GM21526 (cell line): ENCODE measurements around the gene DCDC2C.

ENCODE experiments used
- ATAC-seq: cut with Tn5 transposase; IDR thresholded peaks from one replicate; pipeline ENCODE4 v1.9.1; 2021; ENCODE audit warnings: moderate library complexity; ENCODE audit not compliant: unreplicated experiment, low FRiP score

The DCDC2C gene

DNA sequence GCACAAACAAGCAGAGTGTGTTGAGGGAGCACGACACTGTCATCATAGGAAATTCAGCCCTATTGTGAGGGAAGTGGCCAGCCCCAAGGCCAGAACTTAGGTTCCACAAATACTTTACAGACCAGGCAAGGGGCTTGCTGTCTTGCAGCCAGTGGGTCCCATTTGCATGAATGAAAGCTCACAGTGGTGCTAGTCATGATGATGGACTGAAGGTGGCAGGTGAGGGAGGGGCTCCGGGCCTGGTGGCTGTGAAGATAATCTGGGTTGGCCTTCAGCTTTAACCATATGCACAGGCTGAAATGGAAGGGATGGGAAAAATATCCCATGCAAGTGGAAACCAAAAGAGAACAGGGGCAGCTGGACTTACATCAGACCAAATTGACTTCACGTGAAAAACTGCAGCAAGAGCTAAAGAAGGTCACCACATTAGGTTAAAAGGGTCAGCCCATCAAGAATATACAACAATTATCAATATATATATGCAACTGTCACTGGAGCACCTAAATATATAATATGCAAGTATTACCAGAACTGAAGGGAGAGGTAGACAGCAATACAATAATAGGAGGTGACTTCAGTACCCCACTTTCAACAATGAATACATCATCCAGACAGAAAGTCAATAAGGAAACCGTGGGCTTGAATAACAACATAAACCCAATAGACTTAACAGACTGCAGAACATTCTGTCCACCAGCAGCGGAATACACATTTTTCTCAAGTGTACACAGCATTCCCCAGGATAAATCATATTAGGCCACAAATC is 39.6 kb downstream of the DCDC2C start:
- no peak for ATAC-seq

DNA sequence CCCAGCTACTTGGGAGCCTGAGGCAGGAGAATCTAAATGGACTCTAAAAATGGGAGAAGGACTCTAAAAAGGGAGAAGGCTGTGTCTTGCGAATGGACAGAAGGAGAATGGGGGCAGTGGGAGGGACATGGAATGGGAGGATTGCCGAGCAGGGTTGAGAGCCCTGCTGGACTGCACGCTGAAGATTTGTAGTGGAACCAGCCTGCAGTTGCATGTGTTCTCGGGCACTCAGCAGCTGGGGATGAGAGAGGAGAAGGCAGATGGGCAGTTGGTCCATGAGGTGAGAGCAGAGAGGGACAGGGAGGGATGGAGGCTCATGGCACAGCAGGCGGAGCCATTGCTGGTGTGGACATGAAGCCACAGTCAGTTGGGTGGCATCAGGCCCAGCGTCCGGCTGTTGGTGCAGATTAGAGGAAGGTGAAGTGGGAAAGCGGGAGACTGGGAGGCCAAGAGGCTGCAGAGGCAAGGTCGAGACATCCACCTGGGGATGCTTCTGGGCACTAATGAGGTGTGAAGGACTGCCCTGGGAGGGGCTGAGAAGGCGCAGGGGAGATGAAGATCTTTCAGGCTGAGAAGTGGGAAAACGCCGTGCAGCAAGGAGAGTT is 40.7 kb downstream of the DCDC2C start:
- no peak for ATAC-seq

DNA sequence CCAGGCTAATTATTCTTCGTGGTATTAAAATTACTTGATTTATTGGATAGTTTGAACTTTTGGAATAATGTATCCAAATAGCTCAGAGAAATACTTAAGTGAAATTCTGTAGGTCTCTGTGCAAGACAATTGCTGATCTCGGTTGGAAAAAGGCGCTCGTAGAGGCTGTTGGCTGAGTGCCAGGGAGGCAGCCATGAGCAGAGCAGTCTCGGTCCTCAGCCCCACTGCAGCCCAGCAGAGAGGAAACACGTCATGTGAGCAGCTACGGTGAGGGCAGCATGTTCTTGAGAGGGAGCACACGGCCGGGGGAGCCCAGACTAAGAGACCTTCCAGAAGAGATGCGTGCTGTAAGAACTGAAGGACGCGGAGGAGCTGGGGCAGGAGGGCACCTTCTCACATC is 42.5 kb downstream of the DCDC2C start:
- no peak for ATAC-seq

- no peak for ATAC-seq
These were observed 43.8 kb downstream of the DCDC2C start for GRCh38 chr2:3747032-3747654.

DNA sequence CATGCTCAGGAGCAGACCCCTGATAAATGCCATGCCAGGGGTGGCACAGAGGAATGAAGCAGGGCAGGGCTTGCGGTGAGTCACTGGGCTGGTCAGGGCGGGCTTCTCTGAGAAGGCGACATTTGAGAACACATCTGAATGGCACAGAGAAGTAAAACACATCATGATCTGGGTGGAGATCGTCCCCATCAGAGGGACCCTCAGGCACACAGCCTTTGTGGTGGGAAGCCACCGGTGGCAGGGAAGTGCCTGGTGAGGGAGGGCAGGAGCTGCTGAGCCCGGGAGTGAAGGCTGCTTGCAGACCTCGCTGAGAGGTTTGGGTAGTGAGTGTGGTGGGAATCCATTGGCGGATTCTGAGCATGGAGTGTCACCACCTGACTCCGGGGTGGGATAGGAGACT is 44.5 kb downstream of the DCDC2C start:
- no peak for ATAC-seq

GRCh38 chr2:3749201-3749600 is 45.8 kb downstream of the DCDC2C start:
- ATAC-seq = no peak

DNA sequence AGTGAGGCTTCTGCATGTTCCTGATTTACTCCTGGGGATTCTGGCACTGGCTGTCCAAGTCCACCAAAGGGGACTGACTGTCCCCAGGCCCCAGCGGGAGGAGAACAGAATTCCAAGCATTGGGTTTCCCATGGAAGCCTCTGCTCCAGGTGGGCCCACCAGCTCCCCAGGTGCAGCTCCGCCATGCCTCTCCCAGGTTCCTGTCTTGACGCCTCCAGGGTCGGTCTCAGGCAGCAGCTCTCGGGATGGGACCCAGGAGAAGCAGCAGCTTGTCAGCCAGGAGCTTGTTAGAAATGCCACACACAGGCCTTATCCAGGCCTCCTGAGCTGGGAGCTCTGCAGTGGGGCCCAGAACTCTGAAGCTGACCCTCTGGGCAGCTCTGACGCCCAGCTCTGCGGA is 47.9 kb downstream of the DCDC2C start:
- ATAC-seq = no peak

DNA sequence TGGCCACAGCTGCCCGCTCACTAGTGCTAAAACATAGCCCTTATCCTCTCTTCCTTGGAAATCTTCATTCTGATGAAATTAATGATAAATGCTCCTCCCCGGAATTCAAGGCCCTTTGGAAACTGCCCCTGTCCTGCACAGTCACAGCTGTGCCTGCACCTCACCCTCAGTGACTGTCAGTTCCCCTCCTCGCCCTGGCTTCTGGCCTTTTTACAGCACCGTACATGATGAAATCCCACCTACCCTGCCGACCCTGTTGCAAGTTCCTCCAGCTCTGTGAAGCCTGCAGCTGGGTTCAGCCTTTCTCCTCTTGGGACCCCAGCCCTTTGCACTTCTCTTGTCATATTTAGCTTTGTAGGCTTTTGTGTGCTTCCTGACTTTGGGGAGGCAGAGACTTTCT is 48.4 kb downstream of the DCDC2C start:
- ATAC-seq = no peak

GRCh38 chr2:3752376-3752775 is 49.0 kb downstream of the DCDC2C start:
- ATAC-seq = no peak

GRCh38 chr2:3753561-3753960 is 50.2 kb downstream of the DCDC2C start:
- no peak for ATAC-seq

DNA sequence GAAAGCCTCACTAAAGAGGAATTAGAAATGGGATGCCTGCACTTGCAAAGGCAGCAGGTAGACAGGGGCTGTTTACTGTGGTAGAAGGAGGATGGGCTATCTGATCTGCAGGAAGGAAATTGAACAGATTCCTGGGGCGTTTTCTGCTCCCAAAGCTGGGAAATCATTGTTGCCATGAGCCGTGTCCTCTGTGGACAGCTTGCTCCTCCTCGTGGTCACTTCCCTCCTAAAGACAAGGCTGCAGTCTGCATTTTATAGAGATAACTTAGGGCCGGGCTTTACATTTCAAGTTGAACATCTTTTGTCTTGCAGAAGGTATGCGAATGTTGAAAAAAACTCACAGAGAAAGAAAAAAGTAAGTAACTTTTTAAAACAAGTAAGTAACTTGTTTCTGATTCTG is 50.9 kb downstream of the DCDC2C start:
- no peak for ATAC-seq

DNA sequence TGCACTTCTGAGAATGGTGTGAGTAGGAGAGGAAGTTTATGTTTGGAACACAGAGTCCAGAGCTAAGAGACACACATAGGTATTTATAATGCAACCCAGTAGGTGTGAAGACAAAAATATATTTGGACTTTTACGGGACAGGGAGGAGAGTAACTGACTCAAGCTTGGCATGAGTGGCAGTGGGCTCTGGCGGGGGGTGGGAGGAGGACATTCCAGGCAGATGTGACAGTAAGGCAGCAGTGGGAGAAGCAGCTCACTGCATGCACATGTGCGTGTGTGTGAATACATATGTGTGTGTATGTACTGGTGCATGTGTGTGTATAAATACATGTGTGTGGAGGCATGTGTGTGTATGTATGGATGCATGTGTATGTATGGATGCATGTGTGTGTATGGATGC is 51.4 kb downstream of the DCDC2C start:
- ATAC-seq = no peak

GRCh38 chr2:3755277-3755676 is 51.9 kb downstream of the DCDC2C start:
- no peak for ATAC-seq

DNA sequence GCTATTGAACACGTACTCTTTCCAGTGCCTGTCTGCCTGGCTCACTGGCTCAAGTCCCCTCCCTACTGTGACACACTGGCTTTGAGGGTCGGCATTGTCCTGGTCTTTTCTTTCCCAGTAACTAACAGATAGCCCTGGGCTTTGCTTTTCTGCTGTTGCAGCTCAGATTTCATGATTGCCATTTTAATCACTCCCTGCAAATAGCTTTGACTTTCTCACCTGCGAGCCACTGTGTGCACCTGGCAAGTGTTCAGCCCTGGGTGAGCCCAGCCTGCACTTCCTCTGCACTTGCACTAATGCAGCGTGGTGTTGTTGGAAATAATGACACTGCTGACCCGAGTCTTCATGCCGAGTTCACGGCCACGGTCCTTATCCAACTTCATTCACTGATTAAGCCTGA is 52.9 kb downstream of the DCDC2C start:
- ATAC-seq = no peak

- no peak for ATAC-seq
These were observed 55.5 kb downstream of the DCDC2C start for GRCh38 chr2:3758906-3759305.

- ATAC-seq = no peak
These were observed 56.0 kb downstream of the DCDC2C start for GRCh38 chr2:3759331-3759730.

DNA sequence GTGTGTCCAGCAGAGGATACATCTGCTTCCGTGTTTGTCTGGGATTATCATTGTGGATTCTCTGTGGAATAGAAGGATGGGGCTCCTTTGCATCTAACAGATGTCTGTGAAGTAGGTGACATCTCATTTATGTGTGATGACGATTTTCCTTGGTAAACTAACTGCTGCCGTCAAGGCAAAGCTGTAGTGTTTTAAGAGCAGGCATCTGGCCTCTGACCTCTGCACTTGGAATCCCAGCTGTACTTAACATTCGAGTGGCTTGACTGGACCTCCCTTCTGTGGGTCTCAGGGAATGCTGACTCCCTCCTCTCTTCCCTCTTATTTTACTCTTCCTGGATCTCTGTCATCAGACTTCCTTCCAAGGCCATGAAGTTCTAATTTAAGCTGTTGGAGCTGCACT is 56.4 kb downstream of the DCDC2C start:
- no peak for ATAC-seq

DNA sequence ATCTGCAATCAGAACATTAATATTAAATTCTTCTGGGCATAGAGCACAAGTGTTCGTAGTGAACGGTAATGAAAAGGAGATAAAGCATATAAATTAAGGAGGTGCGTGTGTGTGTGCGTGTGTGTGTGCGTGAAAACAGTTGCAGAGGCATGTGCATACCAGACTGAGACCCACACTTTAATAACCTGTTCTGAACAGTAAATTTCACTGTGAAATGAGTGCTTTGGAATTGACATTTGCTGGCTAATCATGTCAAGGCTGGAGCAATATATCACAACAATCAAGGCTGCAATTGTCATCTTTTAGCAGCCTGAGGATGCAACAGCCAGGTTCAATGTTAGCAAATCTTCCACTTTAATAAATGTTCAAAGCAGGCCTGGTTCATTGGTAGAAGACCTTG is 57.9 kb downstream of the DCDC2C start:
- no peak for ATAC-seq

GRCh38 chr2:3762771-3763447 is 59.5 kb downstream of the DCDC2C start:
- ATAC-seq = no peak

DNA sequence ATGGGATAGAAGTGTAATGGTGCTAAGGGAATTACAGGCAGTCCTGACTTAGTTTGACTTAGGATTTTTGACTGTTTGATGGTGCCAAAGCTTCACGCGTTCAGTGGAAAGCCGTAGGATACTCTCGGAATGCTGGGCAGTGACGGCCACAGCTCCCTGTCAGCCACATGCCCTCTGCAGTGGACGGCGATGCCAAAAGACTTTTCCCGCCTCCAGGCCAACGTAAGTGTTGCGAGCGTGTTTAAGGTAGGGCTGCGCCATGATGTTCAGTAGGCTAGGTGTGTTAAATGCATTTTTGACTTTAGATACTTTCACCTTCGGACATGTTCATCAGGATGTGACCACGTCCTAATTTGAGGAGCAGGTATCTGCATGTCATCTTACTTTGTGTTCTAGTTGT is 63.4 kb downstream of the DCDC2C start:
- no peak for ATAC-seq

DNA sequence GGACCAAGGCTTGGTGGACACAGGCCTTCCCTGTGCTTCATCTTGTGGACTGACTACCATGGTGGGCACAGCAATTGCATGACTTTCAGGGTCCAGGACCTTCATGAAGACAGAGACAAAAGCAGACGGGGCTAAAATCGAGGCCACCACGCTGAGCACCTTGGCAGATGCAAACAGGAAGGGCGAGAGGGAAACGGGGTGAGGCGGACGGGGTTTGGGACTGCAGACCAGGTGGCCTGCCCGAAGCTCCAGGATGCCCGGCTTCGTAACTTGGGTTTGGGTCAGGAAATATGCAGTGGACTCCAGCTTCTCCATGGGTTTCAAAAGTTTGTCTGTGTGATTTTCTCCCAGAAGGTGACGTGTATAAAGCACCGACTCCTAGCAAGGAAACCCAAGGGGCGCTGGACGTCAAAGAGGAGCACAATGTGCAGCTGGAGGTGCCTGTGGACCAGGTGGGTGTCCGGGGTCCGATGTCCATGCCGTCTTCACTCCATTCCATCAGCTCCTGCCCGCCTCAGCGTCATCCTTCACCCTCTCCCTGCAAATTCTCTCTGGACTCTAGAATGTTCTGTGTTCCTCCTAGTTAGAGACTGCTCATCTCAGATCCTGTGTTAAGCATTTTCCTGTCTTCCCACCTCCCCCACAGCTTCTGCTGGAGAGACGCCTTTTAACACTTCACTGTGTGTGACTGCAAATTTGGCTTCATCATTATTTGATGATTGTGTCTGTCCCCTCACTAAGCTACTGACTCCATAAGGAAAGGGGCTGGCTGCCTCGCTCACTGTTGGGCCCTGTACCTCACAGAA is 65.8 kb downstream of the DCDC2C start:
- ATAC-seq = no peak
